Thoracic aorta (tissue), 2 donors: ENCODE data around the gene NEU2. TPM values are rescaled to one million over a fixed set of nuclear protein-coding genes. Genes with fewer than 3 reads are reported as not detected.

Experiments
- ATAC-seq: fragments of 150-250 bp; one replicate; pipeline ENCODE4 v1.8.0; 2017; ENCODE audit warnings: low read depth; ENCODE audit not compliant: insufficient number of reproducible peaks, low FRiP score
- DNase-seq: peaks from one replicate; pipeline ENCODE4 v3.0.0-alpha.2; 2020; ENCODE audit warnings: low spot score
- H3K27ac ChIP-seq, 2 donors: fragments of 200-600 bp; sonication (generic); 1 replicate in 1 of 2; 2 replicates in 1 of 2; pipeline ENCODE4 v1.5.1; 2016; ENCODE audit warnings: mild to moderate bottlenecking in 2 of 2, moderate library complexity in 2 of 2
- H3K27me3 ChIP-seq: fragments of 200-600 bp; sonication (generic); replicated peaks from 2 replicates; pipeline ENCODE4 v1.6.0; 2016; ENCODE audit warnings: mild to moderate bottlenecking; ENCODE audit not compliant: insufficient read depth
- H3K36me3 ChIP-seq: fragments of 200-600 bp; sonication (generic); one replicate; pipeline ENCODE4 v1.5.1; 2016
- H3K4me1 ChIP-seq, 2 donors: fragments of 200-600 bp; sonication (generic); 1 replicate in 1 of 2; 2 replicates in 1 of 2; pipeline versions ENCODE4 v1.5.1 to v1.6.0; 2016; ENCODE audit warnings: low read depth in 2 of 2, mild to moderate bottlenecking in 1 of 2; ENCODE audit not compliant: control insufficient read depth in 1 of 2
- H3K4me3 ChIP-seq: fragments of 200-600 bp; sonication (generic); 2 replicates; pipeline ENCODE4 v1.5.1; 2016; ENCODE audit warnings: mild to moderate bottlenecking
- H3K9me3 ChIP-seq: fragments of 200-600 bp; sonication (generic); 2 replicates; pipeline ENCODE4 v1.5.1; 2016
- CTCF ChIP-seq: fragments of 200-600 bp; sonication (generic); IDR thresholded peaks from one replicate; pipeline ENCODE4 v1.5.1; 2019; ENCODE audit warnings: antibody characterized with exemption
- total RNA-seq, 2 donors: library from RNA; depleted of rRNA; stranded (reverse); fragments of >200 nt; gene quantifications; one replicate each; pipeline versions ENCODE4 v1.1.0 to v1.2.3, GENCODE V29; 2016

The NEU2 gene
- total RNA-seq, 2 donors from 2014 or later = not detected

- Histone ChIP-seq H3K4me1 (peaks cover 0 to 6% of the 10 kb centered on the region in 2 donors), H3K4me3 (no peak overlapping the region), H3K36me3 (no peaks in the 10 kb centered on the region), H3K9me3 (no peaks in the 10 kb centered on the region), H3K27ac (no peak overlapping the region), H3K27me3 (no peaks in the 10 kb centered on the region)
- TF ChIP-seq CTCF = no peak
- ATAC-seq = no peak
- DNase-seq = no peak
These were observed 39.1 kb upstream of the NEU2 start for GRCh38 chr2:232993231-232993821.

GRCh38 chr2:232994446-232994845 lies 38.0 kb upstream of the NEU2 start:
- Histone ChIP-seq H3K4me3 (no peak overlapping the region), H3K27ac (no peak overlapping the region), H3K27me3 (no peaks in the 10 kb centered on the region), H3K4me1 (no peaks in the 10 kb centered on the region), H3K36me3 (no peaks in the 10 kb centered on the region), H3K9me3 (no peaks in the 10 kb centered on the region)
- no peak for ATAC-seq
- TF ChIP-seq CTCF = no peak
- no peak for DNase-seq

- Histone ChIP-seq H3K4me1 (no peaks in the 10 kb centered on the region), H3K27ac (no peak overlapping the region), H3K36me3 (no peaks in the 10 kb centered on the region), H3K27me3 (no peaks in the 10 kb centered on the region), H3K9me3 (no peaks in the 10 kb centered on the region), H3K4me3 (no peak overlapping the region)
- TF ChIP-seq CTCF = no peak
- no peak for ATAC-seq
- DNase-seq = no peak
These were observed 34.5 kb upstream of the NEU2 start for GRCh38 chr2:232997749-232998665.

GRCh38 chr2:232998666-232998985 lies 33.8 kb upstream of the NEU2 start:
- ATAC-seq (no peak), DNase-seq (no peak)

More at GRCh38 chr2:232998666-232998985, 33.8 kb upstream of the NEU2 start:
- H3K4me3 ChIP-seq = no peak overlapping the region
- H3K27ac ChIP-seq = no peak overlapping the region
- no peaks in the 10 kb centered on the region for H3K27me3 ChIP-seq
- no peaks in the 10 kb centered on the region for H3K9me3 ChIP-seq
- no peaks in the 10 kb centered on the region for H3K4me1 ChIP-seq
- no peaks in the 10 kb centered on the region for H3K36me3 ChIP-seq
- no peak for TF ChIP-seq CTCF
